ENCODE results near the gene SPTB. TPM values are rescaled to one million over a fixed set of nuclear protein-coding genes. Genes with fewer than 3 reads are reported as not detected.

The SPTB gene
- total RNA-seq, 1 donor from 2014 or later = 8.9 TPM

DNA sequence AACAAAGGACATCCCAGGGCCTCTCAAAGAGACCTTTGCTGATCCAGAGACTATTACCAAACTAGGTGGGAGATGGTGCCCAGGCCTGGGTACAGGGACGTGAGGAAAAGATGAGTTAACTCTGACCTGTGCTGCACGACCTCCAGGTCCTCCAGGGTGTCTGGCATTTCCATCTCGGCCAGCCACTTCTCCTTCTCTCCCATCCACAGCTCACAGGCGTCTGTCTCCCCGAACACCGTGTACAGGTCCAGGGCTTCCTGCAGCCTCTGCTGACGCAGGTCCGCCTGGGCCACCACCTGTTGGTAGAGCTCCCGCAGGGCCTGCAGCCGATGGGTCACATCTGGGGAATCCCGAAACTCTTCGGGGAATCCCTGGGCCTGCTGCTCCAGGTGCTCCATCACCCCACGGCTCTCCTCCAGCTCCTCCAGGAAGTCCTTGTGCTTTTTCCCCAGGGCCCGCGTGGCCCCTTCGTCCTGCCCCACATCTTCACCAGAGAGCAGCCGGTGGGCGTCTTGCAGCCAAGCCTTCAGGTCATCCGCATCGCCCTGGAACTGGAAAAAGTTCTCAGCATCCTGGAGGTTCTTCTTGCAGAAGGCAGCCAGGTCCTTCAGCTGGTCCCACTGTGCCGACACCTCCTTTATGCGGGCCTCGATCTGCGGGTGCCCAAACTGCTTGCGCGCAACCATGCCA lies 86.7 kb downstream of the SPTB start:
- H3K9me3 Mint-ChIP-seq = no peaks in the 10 kb centered on the region
- H3K4me3 Mint-ChIP-seq = no peak overlapping the region
- peaks cover 9% of the 10 kb centered on the region for H3K4me1 Mint-ChIP-seq
- H3K36me3 Mint-ChIP-seq = no peaks in the 10 kb centered on the region
- H3K27ac Mint-ChIP-seq = no peak overlapping the region
- DNase-seq (ENCODE audit: low spot score in 2 of 2, unreplicated experiment in 2 of 2) = no peak
- H3K27me3 Mint-ChIP-seq (ENCODE audit: low read depth) = no peaks in the 10 kb centered on the region
- TF ChIP-seq, protein P1, sequence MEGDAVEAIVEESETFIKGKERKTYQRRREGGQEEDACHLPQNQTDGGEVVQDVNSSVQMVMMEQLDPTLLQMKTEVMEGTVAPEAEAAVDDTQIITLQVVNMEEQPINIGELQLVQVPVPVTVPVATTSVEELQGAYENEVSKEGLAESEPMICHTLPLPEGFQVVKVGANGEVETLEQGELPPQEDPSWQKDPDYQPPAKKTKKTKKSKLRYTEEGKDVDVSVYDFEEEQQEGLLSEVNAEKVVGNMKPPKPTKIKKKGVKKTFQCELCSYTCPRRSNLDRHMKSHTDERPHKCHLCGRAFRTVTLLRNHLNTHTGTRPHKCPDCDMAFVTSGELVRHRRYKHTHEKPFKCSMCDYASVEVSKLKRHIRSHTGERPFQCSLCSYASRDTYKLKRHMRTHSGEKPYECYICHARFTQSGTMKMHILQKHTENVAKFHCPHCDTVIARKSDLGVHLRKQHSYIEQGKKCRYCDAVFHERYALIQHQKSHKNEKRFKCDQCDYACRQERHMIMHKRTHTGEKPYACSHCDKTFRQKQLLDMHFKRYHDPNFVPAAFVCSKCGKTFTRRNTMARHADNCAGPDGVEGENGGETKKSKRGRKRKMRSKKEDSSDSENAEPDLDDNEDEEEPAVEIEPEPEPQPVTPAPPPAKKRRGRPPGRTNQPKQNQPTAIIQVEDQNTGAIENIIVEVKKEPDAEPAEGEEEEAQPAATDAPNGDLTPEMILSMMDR (IDR thresholded peaks at IDR 0.05; ENCODE audit: unreplicated experiment) = no peak

DNA sequence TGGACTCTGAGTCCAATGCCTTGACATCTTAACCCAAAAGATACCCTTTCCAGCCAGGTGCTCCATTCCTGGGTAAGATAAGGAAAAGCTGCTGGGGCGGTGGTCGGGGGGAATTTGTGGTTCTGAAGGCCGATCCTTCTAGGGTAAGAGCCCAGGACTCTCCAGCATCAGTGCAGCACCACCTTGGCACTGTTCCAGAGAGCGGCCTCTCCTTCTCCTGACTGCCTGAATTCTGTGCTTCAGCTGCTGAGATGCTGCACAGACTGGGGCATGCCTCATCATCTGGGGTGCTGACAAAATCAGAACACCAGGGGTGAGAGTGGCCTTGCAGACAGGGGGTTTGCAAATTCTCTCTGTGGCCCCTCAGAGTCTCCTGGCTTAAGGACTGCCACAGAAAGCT lies 87.5 kb downstream of the SPTB start:
- H3K4me3 Mint-ChIP-seq = no peak overlapping the region
- H3K27me3 Mint-ChIP-seq (ENCODE audit: low read depth) = no peaks in the 10 kb centered on the region
- no peak for DNase-seq (ENCODE audit: low spot score in 2 of 2, unreplicated experiment in 2 of 2)
- no peaks in the 10 kb centered on the region for H3K9me3 Mint-ChIP-seq
- TF ChIP-seq, protein P1 (IDR thresholded peaks at IDR 0.05; ENCODE audit: unreplicated experiment) = no peak
- H3K4me1 Mint-ChIP-seq = peaks cover 9% of the 10 kb centered on the region
- H3K36me3 Mint-ChIP-seq = no peaks in the 10 kb centered on the region
- H3K27ac Mint-ChIP-seq = no peak overlapping the region

DNA sequence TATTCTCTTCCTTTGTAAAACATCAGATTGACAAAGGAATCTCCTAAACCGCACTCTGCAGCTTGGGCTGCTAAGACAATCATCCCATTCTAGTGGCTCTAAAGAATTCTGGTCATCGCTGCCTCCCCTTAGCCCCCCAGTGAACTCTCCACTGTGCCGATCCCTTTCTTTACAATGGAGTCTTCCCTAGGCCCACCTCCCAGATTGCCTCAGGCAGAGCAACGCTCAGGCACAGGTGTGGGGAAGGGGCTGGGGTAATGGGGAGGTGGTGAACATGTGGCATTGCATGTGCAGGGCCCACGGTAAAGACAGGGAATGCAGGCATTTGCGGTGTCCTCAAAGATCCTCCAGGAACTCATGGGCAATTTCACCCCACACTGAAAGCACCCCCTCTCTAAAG lies 89.2 kb downstream of the SPTB start:
- no peak overlapping the region for H3K27ac Mint-ChIP-seq
- no peaks in the 10 kb centered on the region for H3K9me3 Mint-ChIP-seq
- no peak for DNase-seq (ENCODE audit: low spot score in 2 of 2, unreplicated experiment in 2 of 2)

DNA sequence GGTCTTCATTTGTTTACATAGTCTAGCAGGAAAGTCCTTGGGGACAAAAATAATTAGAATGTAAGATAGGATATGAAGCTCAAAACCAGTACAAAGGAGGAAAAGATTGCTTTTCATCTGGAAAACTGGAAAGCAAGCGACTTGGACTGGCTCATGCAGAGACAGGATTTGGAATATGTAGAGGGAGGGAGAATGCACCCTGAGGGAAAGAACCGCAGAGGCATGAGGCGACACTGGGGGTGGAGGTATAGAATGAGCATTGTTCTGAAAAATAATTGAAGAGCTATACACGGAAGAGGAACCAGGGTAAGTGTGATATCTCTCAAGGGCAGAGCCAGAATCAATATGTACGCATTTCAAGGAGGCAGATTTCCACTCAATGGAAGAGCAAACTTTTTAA lies 90.0 kb downstream of the SPTB start:
- H3K27ac Mint-ChIP-seq = no peak overlapping the region
- no peak for DNase-seq (ENCODE audit: low spot score in 2 of 2, unreplicated experiment in 2 of 2)
- peaks cover 6% of the 10 kb centered on the region for H3K36me3 Mint-ChIP-seq
- H3K9me3 Mint-ChIP-seq = no peaks in the 10 kb centered on the region
- H3K4me1 Mint-ChIP-seq = peaks cover 9% of the 10 kb centered on the region
- H3K4me3 Mint-ChIP-seq = no peak overlapping the region
- TF ChIP-seq, protein P1 (IDR thresholded peaks at IDR 0.05; ENCODE audit: unreplicated experiment) = no peak
- H3K27me3 Mint-ChIP-seq (ENCODE audit: low read depth) = no peaks in the 10 kb centered on the region

More for the DNA sequence above, 89.2 kb downstream of the SPTB start:
- Mint-ChIP-seq H3K4me1 (peaks cover 9% of the 10 kb centered on the region), H3K36me3 (peaks cover 2% of the 10 kb centered on the region), H3K27me3 (ENCODE audit: low read depth) (no peaks in the 10 kb centered on the region), H3K4me3 (no peak overlapping the region)
- TF ChIP-seq, protein P1 (IDR thresholded peaks at IDR 0.05; ENCODE audit: unreplicated experiment) = no peak

DNA sequence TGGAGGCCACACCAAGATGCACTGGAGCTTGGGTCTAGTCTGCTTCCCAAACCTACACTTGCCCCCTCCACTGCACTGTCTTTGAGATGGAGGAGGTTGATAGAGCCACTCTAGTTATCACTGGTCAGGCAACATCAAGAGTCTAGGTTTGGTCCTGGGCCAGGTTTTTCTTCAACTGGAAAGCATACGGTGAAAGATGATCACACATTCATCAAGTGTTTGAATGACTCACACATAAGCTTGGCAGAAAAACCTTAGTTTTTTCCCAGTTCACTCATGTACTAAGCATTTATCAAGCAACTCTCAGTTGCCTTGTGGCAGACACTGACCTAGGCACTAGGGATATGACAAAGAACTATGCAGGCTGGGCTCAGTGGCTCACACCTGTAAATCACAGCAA lies 91.0 kb downstream of the SPTB start:
- peaks cover 6% of the 10 kb centered on the region for H3K36me3 Mint-ChIP-seq

More for the DNA sequence above, 91.0 kb downstream of the SPTB start:
- Mint-ChIP-seq H3K27ac (no peak overlapping the region), H3K4me1 (peaks cover 9% of the 10 kb centered on the region), H3K4me3 (no peak overlapping the region), H3K9me3 (no peaks in the 10 kb centered on the region), H3K27me3 (ENCODE audit: low read depth) (no peaks in the 10 kb centered on the region)
- TF ChIP-seq, protein P1 (IDR thresholded peaks at IDR 0.05; ENCODE audit: unreplicated experiment) = no peak
- DNase-seq (ENCODE audit: low spot score in 2 of 2, unreplicated experiment in 2 of 2) = no peak
